Measurements from ENCODE around the gene CTDP1.
A peak's percentile ranks its signal among the peaks of the same experiment; 100 is the strongest.

CTDP1 gene

DNA sequence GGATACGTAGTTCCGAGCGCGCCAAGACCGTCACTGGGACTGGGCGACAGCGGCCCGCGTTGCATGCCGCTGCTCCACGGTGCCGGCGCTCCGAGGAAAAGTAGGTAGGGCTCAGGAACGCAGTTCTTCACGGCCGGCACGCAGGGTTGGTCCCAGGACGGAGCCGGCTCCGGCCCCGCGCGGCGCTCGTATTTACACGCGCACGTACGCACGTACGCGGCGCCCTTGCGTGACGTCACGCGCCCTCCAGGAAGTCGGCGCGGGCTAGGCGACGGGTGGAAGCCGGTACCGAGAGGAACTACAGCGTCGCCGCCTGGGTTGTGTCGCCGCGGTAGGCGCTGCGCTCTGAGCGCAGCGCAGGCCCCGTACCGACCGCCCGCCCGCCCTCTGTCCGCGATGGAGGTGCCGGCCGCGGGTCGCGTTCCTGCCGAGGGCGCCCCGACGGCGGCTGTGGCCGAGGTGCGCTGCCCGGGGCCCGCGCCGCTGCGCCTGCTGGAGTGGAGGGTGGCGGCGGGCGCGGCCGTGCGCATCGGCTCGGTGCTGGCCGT lies at the start of gene CTDP1 (continued):
- TF ChIP-seq ZNF610 (tag by site-specific recombination; IDR thresholded peaks at IDR 0.05; ENCODE audit: borderline replicate concordance) = 0 out of 2 replicates have a peak, but pooled peaks have one; percentile 36
- TF ChIP-seq ZNF629 (tag by site-specific recombination; IDR thresholded peaks at IDR 0.05) = peak; percentile 97
- TF ChIP-seq, protein P1, sequence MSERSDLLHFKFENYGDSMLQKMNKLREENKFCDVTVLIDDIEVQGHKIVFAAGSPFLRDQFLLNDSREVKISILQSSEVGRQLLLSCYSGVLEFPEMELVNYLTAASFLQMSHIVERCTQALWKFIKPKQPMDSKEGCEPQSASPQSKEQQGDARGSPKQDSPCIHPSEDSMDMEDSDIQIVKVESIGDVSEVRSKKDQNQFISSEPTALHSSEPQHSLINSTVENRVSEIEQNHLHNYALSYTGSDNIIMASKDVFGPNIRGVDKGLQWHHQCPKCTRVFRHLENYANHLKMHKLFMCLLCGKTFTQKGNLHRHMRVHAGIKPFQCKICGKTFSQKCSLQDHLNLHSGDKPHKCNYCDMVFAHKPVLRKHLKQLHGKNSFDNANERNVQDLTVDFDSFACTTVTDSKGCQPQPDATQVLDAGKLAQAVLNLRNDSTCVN (tag by site-specific recombination; optimal IDR thresholded peaks at IDR 0.05) = peak; percentile 97
- TF ChIP-seq ZFP37 (tag by site-specific recombination; IDR thresholded peaks at IDR 0.05) = peak; percentile 13; the same call in 1 of the 2 replicates
- peak; percentile 48 for TF ChIP-seq YY1 (tag by site-specific recombination; IDR thresholded peaks at IDR 0.05)
- peak; percentile 28; the same call in 1 of the 2 replicates for TF ChIP-seq ZNF24 (tag by site-specific recombination; IDR thresholded peaks at IDR 0.05)
- TF ChIP-seq, protein P2, sequence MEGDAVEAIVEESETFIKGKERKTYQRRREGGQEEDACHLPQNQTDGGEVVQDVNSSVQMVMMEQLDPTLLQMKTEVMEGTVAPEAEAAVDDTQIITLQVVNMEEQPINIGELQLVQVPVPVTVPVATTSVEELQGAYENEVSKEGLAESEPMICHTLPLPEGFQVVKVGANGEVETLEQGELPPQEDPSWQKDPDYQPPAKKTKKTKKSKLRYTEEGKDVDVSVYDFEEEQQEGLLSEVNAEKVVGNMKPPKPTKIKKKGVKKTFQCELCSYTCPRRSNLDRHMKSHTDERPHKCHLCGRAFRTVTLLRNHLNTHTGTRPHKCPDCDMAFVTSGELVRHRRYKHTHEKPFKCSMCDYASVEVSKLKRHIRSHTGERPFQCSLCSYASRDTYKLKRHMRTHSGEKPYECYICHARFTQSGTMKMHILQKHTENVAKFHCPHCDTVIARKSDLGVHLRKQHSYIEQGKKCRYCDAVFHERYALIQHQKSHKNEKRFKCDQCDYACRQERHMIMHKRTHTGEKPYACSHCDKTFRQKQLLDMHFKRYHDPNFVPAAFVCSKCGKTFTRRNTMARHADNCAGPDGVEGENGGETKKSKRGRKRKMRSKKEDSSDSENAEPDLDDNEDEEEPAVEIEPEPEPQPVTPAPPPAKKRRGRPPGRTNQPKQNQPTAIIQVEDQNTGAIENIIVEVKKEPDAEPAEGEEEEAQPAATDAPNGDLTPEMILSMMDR (tag by site-specific recombination; IDR thresholded peaks at IDR 0.05) = peak; percentile 15; the same call in 1 of the 2 replicates
- TF ChIP-seq SALL2 (tag by site-specific recombination; IDR thresholded peaks at IDR 0.05; ENCODE audit: borderline replicate concordance) = no peak
- no peak for TF ChIP-seq ZNF214 (tag by site-specific recombination; IDR thresholded peaks at IDR 0.05; ENCODE audit: borderline replicate concordance)
- TF ChIP-seq ZNF354C (tag by site-specific recombination; IDR thresholded peaks at IDR 0.05; ENCODE audit: borderline replicate concordance, low read depth) = no peak
- TF ChIP-seq ZXDB (tag by site-specific recombination; IDR thresholded peaks at IDR 0.05) = peak; percentile 47
- TF ChIP-seq, protein P3, sequence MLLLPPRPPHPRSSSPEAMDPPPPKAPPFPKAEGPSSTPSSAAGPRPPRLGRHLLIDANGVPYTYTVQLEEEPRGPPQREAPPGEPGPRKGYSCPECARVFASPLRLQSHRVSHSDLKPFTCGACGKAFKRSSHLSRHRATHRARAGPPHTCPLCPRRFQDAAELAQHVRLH (tag by site-specific recombination; IDR thresholded peaks at IDR 0.05) = 0 out of 2 replicates have a peak, but pooled peaks have one; percentile 83
- TF ChIP-seq, protein P4, sequence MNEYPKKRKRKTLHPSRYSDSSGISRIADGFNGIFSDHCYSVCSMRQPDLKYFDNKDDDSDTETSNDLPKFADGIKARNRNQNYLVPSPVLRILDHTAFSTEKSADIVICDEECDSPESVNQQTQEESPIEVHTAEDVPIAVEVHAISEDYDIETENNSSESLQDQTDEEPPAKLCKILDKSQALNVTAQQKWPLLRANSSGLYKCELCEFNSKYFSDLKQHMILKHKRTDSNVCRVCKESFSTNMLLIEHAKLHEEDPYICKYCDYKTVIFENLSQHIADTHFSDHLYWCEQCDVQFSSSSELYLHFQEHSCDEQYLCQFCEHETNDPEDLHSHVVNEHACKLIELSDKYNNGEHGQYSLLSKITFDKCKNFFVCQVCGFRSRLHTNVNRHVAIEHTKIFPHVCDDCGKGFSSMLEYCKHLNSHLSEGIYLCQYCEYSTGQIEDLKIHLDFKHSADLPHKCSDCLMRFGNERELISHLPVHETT (tag by site-specific recombination; IDR thresholded peaks at IDR 0.05) = peak; percentile 90
- 0 out of 2 replicates have a peak, but pooled peaks have one; percentile 20 for TF ChIP-seq YY2 (tag by site-specific recombination; IDR thresholded peaks at IDR 0.05)
- TF ChIP-seq SP3 (tag by site-specific recombination; IDR thresholded peaks at IDR 0.05) = peak; percentile 83
- TF ChIP-seq ZNF654 (tag by site-specific recombination; IDR thresholded peaks at IDR 0.05; ENCODE audit: low read depth) = no peak

DNA sequence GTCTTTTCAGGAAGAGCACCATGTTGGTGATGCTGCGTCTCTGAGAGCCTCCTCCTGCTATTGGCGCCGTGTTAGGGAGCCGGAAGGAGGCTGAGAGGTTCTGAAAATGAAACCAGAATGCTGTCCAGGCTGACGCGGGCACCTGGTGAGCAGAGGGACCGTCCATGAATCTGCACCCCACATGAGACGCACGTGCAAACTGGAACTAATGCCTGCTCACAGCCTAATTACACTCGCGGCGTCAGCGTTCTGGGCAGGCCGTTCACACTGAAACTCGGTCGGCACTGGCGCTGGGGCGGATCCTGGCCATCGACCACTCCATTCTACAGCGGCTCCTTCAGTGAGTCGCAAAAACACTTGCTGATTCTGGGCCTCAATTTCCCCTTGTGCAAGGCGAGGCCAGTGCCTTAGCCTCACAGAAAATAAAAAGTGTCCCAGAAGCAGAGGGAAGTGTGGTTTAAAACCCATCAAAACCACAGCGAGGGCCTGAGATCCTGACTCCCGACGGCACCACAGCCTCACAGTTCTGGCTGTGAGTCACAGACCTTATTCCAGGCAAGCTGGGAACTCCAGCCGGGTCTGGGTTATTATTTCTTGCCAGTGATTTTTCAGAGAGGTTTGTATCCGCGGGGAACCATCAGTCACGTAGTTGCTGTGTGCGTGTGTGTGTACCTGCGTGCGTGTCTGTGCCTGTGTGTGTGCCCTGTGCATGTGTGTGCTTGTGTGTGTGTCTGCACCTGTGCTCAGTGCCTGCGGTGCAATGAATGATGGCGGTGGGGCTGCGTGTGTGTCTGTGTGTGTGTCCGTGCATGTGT lies 49.1 kb upstream of the CTDP1 start:
- H3K4me1 ChIP-seq (ENCODE audit: control insufficient read depth, insufficient read depth, low read length) = no peaks in the 10 kb centered on the region
- CTCF ChIA-PET = no interaction called here
- no peaks in the 10 kb centered on the region for H3K9me3 ChIP-seq (ENCODE audit: control insufficient read depth, insufficient read depth, low read depth, low read length)
- TF ChIP-seq KLF10 (tag by site-specific recombination; IDR thresholded peaks at IDR 0.05) (no peak), ZNF274 (IDR thresholded peaks at IDR 0.05; ENCODE audit: low read length) (no peak), ZNF274 (tag by site-specific recombination; IDR thresholded peaks at IDR 0.05; ENCODE audit: borderline replicate concordance) (no peak), ZNF138 (tag by site-specific recombination; IDR thresholded peaks at IDR 0.05; ENCODE audit: borderline replicate concordance) (no peak), ZBTB48 (tag by site-specific recombination; IDR thresholded peaks at IDR 0.05) (no peak), ZNF596 (tag by site-specific recombination; IDR thresholded peaks at IDR 0.05) (no peak)
- H3K36me3 ChIP-seq (ENCODE audit: control insufficient read depth in 2 of 2, insufficient read depth in 1 of 2, low read length in 2 of 2) = no peaks in the 10 kb centered on the region
- H3K4me3 ChIP-seq (ENCODE audit: low read depth, low read length) = no peak overlapping the region
- POLR2A ChIA-PET = no interaction called here
- H3K27ac ChIP-seq (ENCODE audit: extremely low read depth, low read depth, low read length) = no peak overlapping the region

Measured in HEK293 (cell line).